Measurements from ENCODE around the gene MFSD11.
"Not testable (repeated sequence)": the region's sequence is repeated elsewhere in the genome, so short reads cannot be mapped to it uniquely, and the experiment has no call there.

MFSD11 gene

DNA sequence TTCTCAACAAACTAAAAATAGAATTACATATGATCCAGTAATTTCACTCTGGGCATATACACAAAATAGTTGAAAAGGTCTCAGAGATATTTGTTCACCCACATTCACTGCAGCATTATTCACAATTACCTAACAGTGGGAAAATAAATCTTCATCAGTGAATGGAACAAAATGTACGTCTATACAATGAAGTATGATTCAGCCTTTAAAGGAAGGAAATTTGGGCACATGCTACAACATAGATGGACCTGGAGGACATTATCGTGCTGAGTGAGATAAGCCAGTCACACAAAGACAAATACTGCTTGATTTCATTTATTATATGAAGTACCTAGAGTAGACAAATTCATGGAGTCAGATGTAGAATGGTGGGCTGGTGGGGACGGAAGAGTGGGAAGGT, 47.0 kb downstream of the MFSD11 start:
- TF ChIP-seq CTCF (IDR thresholded peaks at IDR 0.05) = no peak
- Histone ChIP-seq H3K27ac (no peak overlapping the region), H3K36me3 (peaks cover 24% of the 10 kb centered on the region), H3K27me3 (no peaks in the 10 kb centered on the region), H3K4me3 (ENCODE audit: low read depth in 1 of 2, low read length in 1 of 2) (no peak overlapping the region), H3K9me3 (no peaks in the 10 kb centered on the region), H3K4me1 (ENCODE audit: control insufficient read depth in 1 of 2, insufficient read depth in 1 of 2, low read depth in 1 of 2, low read length in 1 of 2) (peaks cover 8 to 10% of the 10 kb centered on the region in 2 experiments)

DNA sequence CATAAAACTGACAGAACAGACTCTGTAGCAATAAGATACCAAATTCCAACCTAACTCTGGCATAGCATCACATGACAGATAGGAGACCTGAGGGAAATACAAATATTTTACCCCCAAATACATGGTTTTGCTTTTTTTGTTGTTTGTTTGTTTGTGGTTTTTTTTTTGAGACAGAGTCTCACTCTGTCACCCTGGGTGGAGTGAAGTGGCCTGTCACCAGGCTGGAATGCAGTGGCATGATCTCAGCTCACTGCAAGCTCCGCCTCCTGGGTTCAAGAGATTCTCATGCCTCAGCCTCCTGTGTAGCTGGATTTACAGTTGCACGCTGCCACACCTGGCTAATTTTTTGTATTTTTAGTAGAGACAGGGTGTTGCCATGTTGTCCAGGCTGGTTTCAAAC, 49.9 kb downstream of the MFSD11 start:
- peaks cover 8 to 10% of the 10 kb centered on the region in 2 experiments for H3K4me1 ChIP-seq (ENCODE audit: control insufficient read depth in 1 of 2, insufficient read depth in 1 of 2, low read depth in 1 of 2, low read length in 1 of 2)
- H3K9me3 ChIP-seq; H3K4me3 ChIP-seq (ENCODE audit: low read depth in 1 of 2, low read length in 1 of 2); H3K27me3 ChIP-seq; H3K27ac ChIP-seq: not testable (repeated sequence)
- H3K36me3 ChIP-seq = peaks cover 13% of the 10 kb centered on the region

GRCh38 chr17:76789235-76789788, 51.4 kb downstream of the MFSD11 start:
- no peak for TF ChIP-seq CTCF (IDR thresholded peaks at IDR 0.05)
- Histone ChIP-seq H3K27ac (no peak overlapping the region), H3K27me3 (no peaks in the 10 kb centered on the region), H3K9me3 (no peaks in the 10 kb centered on the region), H3K4me1 (ENCODE audit: control insufficient read depth in 1 of 2, insufficient read depth in 1 of 2, low read depth in 1 of 2, low read length in 1 of 2) (no peaks in the 10 kb centered on the region), H3K36me3 (peaks cover 12% of the 10 kb centered on the region), H3K4me3 (ENCODE audit: low read depth in 1 of 2, low read length in 1 of 2) (no peak overlapping the region)

DNA sequence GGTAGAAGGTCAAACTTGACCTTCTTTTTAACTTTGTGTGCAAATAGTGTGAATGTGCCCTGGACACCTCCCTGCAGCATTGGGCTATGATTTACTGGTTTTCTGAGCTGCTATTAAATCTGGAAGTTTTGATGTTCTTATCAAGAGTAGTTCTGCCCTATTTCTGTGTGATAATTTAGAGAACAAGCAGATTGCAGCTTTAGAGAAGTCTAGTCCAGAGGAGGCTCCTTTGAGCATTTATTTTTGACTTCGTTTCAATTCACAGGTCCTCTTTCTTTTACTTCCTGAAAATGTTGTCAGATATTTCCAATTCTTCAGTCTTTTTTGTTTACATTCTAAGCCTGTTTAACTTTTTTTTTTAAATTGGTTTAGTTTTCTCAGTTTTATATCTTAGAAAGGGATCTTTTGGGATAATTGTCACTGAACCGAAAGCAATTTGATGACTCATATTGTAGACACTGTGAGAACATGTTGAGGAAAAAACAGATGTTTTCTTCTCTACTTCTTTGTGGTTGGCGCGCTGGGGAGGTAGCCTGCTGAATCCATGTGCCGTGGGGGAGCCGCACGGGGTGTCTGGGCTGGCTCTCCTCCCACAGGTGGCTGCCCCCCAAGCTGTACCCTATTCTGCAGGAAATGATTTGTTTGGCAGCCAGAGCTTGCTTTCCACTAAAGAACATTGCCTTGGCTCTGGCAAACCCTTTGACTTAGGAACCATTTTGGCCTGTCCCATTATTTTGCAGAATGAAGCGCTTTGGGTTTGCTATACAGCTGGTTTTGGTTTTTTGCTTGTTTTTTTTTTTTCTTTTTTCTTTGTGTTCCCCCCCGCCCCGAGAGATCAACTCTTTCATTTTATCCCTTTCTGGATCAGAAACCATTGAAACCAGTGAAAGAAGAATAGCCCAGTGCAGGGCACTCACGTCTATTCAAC, 53.4 kb downstream of the MFSD11 start:
- no peak for TF ChIP-seq CTCF (IDR thresholded peaks at IDR 0.05)
- no peaks in the 10 kb centered on the region for H3K4me1 ChIP-seq (ENCODE audit: control insufficient read depth in 1 of 2, insufficient read depth in 1 of 2, low read depth in 1 of 2, low read length in 1 of 2)
- H3K27ac ChIP-seq = no peak overlapping the region
- H3K4me3 ChIP-seq (ENCODE audit: low read depth in 1 of 2, low read length in 1 of 2) = no peak overlapping the region
- no peaks in the 10 kb centered on the region for H3K36me3 ChIP-seq
- H3K27me3 ChIP-seq = no peaks in the 10 kb centered on the region
- no peaks in the 10 kb centered on the region for H3K9me3 ChIP-seq

DNA sequence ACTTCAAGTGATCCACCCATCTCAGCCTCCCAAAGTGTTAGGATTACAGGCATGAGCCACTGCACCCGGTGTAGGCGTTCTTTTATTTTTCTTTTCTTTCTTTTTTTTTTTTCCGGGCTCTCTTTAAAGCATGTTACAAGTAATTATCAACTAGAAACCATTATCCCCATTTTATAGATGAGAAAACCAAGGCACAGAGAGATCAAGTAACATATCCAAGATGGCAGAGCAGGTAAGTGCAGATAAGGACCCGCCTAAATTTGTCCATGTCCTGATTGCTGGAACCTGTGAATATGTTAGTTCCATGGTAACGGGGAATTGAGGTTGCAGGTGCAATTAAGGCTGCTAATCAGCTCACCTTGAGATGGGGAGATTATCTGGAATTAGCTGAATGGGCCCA, 54.4 kb downstream of the MFSD11 start:
- TF ChIP-seq CTCF (IDR thresholded peaks at IDR 0.05) = no peak
- Histone ChIP-seq H3K36me3 (no peaks in the 10 kb centered on the region), H3K4me3 (ENCODE audit: low read depth in 1 of 2, low read length in 1 of 2) (no peak overlapping the region), H3K27me3 (no peaks in the 10 kb centered on the region), H3K9me3 (no peaks in the 10 kb centered on the region), H3K4me1 (ENCODE audit: control insufficient read depth in 1 of 2, insufficient read depth in 1 of 2, low read depth in 1 of 2, low read length in 1 of 2) (no peaks in the 10 kb centered on the region), H3K27ac (no peak overlapping the region)

- Histone ChIP-seq H3K4me1 (ENCODE audit: control insufficient read depth in 1 of 2, insufficient read depth in 1 of 2, low read depth in 1 of 2, low read length in 1 of 2) (no peaks in the 10 kb centered on the region), H3K9me3 (no peaks in the 10 kb centered on the region), H3K27me3 (no peaks in the 10 kb centered on the region), H3K4me3 (ENCODE audit: low read depth in 1 of 2, low read length in 1 of 2) (no peak overlapping the region), H3K27ac (no peak overlapping the region), H3K36me3 (no peaks in the 10 kb centered on the region)
- TF ChIP-seq CTCF (IDR thresholded peaks at IDR 0.05) = no peak
Observed at GRCh38 chr17:76793775-76794174, 55.9 kb downstream of the MFSD11 start.
